Islet precursor cell (in vitro differentiated cells): Measurements from ENCODE around the gene CTNNBL1.
"Not testable (repeated sequence)": the region's sequence is repeated elsewhere in the genome, so short reads cannot be mapped to it uniquely, and the experiment has no call there.

Source experiments
- DNase-seq: peaks from one replicate; pipeline ENCODE4 v3.0.0-alpha.2; 2018

CTNNBL1 gene

GRCh38 chr20:37827605-37828004 is 133.8 kb downstream of the CTNNBL1 start:
- DNase-seq = no peak

- DNase-seq = no peak
These were observed 134.9 kb downstream of the CTNNBL1 start for GRCh38 chr20:37828684-37829083.

GRCh38 chr20:37829128-37829527 is 135.3 kb downstream of the CTNNBL1 start:
- no peak for DNase-seq

- peak; percentile 74 for DNase-seq
These were observed 139.5 kb downstream of the CTNNBL1 start for GRCh38 chr20:37833221-37833896.

GRCh38 chr20:37836926-37837325 is 143.1 kb downstream of the CTNNBL1 start:
- no peak for DNase-seq

GRCh38 chr20:37837924-37838323 is 144.1 kb downstream of the CTNNBL1 start:
- DNase-seq = peak; percentile 72

GRCh38 chr20:37838769-37839431 is 145.1 kb downstream of the CTNNBL1 start:
- DNase-seq = no peak

GRCh38 chr20:37839432-37839827 is 145.6 kb downstream of the CTNNBL1 start:
- no peak for DNase-seq

- DNase-seq = peak; percentile 9
These were observed 146.1 kb downstream of the CTNNBL1 start for GRCh38 chr20:37839955-37840354.

GRCh38 chr20:37841389-37841788 is 147.6 kb downstream of the CTNNBL1 start:
- peak; percentile 25 for DNase-seq

GRCh38 chr20:37841971-37842370 is 148.1 kb downstream of the CTNNBL1 start:
- peak; percentile 73 for DNase-seq

- DNase-seq = no peak
These were observed 151.4 kb downstream of the CTNNBL1 start for GRCh38 chr20:37845241-37845681.

GRCh38 chr20:37845878-37846277 is 152.0 kb downstream of the CTNNBL1 start:
- DNase-seq = no peak

GRCh38 chr20:37846573-37846972 is 152.7 kb downstream of the CTNNBL1 start:
- DNase-seq = peak; percentile 79

GRCh38 chr20:37848706-37849105 is 154.9 kb downstream of the CTNNBL1 start:
- DNase-seq = no peak

- no peak for DNase-seq
These were observed 155.3 kb downstream of the CTNNBL1 start for GRCh38 chr20:37849156-37849555.

GRCh38 chr20:37849566-37849965 is 155.7 kb downstream of the CTNNBL1 start:
- no peak for DNase-seq

- DNase-seq = no peak
These were observed 156.3 kb downstream of the CTNNBL1 start for GRCh38 chr20:37850036-37850592.

- no peak for DNase-seq
These were observed 157.0 kb downstream of the CTNNBL1 start for GRCh38 chr20:37850724-37851355.

- DNase-seq = no peak
These were observed 158.8 kb downstream of the CTNNBL1 start for GRCh38 chr20:37852666-37853065.

- no peak for DNase-seq
These were observed 160.1 kb downstream of the CTNNBL1 start for GRCh38 chr20:37853823-37854375.

- not testable (repeated sequence) for DNase-seq
These were observed 162.2 kb downstream of the CTNNBL1 start for GRCh38 chr20:37856034-37856433.

- no peak for DNase-seq
These were observed 163.3 kb downstream of the CTNNBL1 start for GRCh38 chr20:37856932-37857660.
